DOHH2 (cell line): Measurements from ENCODE around the gene PSMG3.

Experiments used
- H3F3A ChIP-seq: fragments of 200-600 bp; sonication (generic), shearing (Covaris generic); 2 replicates; pipeline ENCODE4 v1.6.0; 2016; ENCODE audit warnings: antibody characterized with exemption, mild to moderate bottlenecking; ENCODE audit not compliant: control insufficient read depth, insufficient read depth
- H3K27ac ChIP-seq: fragments of 200-600 bp; sonication (generic); 2 replicates; pipeline ENCODE4 v1.5.1; 2014; ENCODE audit warnings: low read depth, mild to moderate bottlenecking, low read length, moderate library complexity
- H3K27me3 ChIP-seq: fragments of 200-600 bp; sonication (generic); 2 replicates; pipeline ENCODE4 v1.6.1; 2014; ENCODE audit warnings: mild to moderate bottlenecking, low read length, mixed read lengths; ENCODE audit not compliant: control insufficient read depth
- H3K36me3 ChIP-seq: fragments of 200-600 bp; sonication (generic); 2 replicates; pipeline ENCODE4 v1.6.1; 2014; ENCODE audit warnings: mild to moderate bottlenecking, low read length, moderate library complexity, mixed read lengths; ENCODE audit not compliant: control insufficient read depth
- H3K4me1 ChIP-seq: fragments of 200-600 bp; sonication (generic); 2 replicates; pipeline ENCODE4 v1.6.1; 2014; ENCODE audit warnings: mild to moderate bottlenecking, low read length, mixed read lengths; ENCODE audit not compliant: control insufficient read depth
- H3K4me2 ChIP-seq: fragments of 200-600 bp; sonication (generic); 2 replicates; pipeline ENCODE4 v1.6.0; 2014; ENCODE audit warnings: mild to moderate bottlenecking, low read length, moderate library complexity
- H3K4me3 ChIP-seq: fragments of 200-600 bp; sonication (generic); 2 replicates; pipeline ENCODE4 v1.5.1; 2014; ENCODE audit warnings: mild to moderate bottlenecking, low read length, mixed read lengths
- H3K79me2 ChIP-seq: fragments of 200-600 bp; sonication (generic); 2 replicates; pipeline ENCODE4 v1.6.1; 2014; ENCODE audit warnings: mild to moderate bottlenecking, low read length, mixed read lengths; ENCODE audit not compliant: control insufficient read depth
- H3K9me2 ChIP-seq: fragments of 200-600 bp; sonication (generic); replicated peaks from 2 replicates; pipeline ENCODE4 v1.6.1; 2014; ENCODE audit warnings: mild to moderate bottlenecking, low read length, mixed read lengths; ENCODE audit not compliant: control insufficient read depth
- H3K9me3 ChIP-seq: fragments of 200-600 bp; sonication (generic); 2 replicates; pipeline ENCODE4 v1.6.1; 2014; ENCODE audit warnings: antibody characterized with exemption, low read length, mixed read lengths; ENCODE audit not compliant: control insufficient read depth, insufficient read depth
- H4K20me1 ChIP-seq: fragments of 200-600 bp; sonication (generic); 2 replicates; pipeline ENCODE4 v1.6.0; 2014; ENCODE audit warnings: low read depth, mild to moderate bottlenecking, antibody characterized with exemption, low read length, moderate library complexity; ENCODE audit not compliant: control insufficient read depth, insufficient read depth
- CTCF ChIP-seq: fragments of 200-600 bp; sonication (generic); IDR thresholded peaks from one replicate; pipeline ENCODE4 v1.5.1; 2014; ENCODE audit warnings: antibody characterized with exemption, mild to moderate bottlenecking, low read depth, low read length; ENCODE audit not compliant: poor library complexity, severe bottlenecking
- EZH2phosphoT487 ChIP-seq: fragments of 200-600 bp; sonication (generic); IDR thresholded peaks from 2 replicates; pipeline ENCODE4 v1.6.1; 2017; ENCODE audit warnings: borderline replicate concordance, mild to moderate bottlenecking, antibody characterized with exemption, low read length, moderate library complexity, mixed read lengths

PSMG3 gene

DNA sequence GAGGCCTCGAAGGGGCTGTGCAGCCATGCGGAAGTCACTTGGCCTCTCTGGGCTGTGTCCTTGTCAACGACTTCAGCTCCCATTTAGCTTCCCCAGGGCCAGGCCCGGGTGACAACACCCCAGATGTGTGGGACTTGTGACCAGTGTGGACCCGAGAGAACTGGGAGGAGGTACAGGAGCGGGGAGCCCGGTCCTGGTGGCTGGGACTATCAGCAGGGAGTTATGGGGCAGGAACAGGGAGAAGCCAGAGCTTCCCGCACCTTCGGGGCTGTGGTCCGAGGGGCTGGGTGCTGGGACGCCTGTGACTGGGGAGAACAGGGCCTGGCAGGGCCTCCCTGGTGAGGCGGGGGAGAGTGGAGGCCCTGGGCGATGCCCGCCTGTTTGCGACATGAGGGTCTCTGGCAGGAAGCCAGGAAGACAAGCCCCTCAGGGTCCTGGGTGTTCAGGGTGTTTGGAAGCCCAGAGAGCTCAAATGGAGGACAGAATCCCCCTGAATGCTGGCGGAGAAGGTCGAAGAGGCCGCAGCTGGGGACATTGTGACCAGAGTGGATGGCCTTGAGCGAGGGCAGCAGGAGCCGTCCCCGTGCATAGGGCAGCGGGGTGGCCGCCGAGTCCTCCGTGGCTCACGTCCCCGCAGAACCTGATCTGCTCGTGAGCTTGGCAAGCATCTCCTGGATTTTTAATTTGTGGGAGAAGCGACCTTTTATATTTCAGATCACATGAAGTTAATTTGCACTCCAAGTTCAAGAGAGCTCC, 30.0 kb upstream of the PSMG3 start:
- Histone ChIP-seq H4K20me1 (no peaks in the 10 kb centered on the region; the same call in 1 of the 2 replicates), H3K4me1 (no peaks in the 10 kb centered on the region), H3K27ac (no peak overlapping the region)

DNA sequence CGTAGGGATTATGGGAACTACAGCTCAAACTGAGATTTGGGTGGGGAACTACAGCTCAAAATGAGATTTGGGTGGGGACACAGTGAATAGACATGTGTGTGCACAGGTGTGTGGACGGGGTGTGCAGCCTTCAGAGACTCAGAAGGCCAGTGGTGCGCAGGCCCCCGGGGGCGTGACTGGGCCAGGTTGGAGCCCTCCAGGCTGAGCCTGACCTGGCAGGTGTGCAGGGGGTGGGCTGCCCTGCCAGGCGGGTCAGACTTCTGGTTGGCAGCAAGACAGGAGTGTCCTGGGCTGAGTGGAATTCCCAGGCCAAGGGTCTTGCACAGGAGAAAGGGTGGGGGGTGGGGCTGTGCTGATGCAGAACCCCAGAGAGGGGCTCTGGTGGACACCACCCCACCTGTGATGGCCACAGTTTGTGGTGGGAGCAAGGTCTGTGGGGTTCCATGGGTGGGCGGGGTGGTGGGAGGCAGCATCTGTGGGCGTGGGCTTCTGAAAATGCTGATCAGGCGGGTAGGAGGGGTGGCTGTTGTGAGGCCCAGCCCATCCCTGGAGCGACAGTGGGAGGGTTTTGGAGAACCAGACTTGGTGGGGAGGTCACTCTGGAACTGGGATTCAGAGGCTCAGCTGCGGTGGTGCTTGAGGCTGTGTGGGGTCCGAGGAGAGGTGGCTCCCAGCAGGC, 29.3 kb upstream of the PSMG3 start:
- Histone ChIP-seq H3K36me3 (no peaks in the 10 kb centered on the region), H3F3A (no peaks in the 10 kb centered on the region), H3K9me3 (no peaks in the 10 kb centered on the region), H3K4me3 (no peak overlapping the region), H3K4me1 (no peaks in the 10 kb centered on the region), H4K20me1 (no peaks in the 10 kb centered on the region; the same call in 1 of the 2 replicates), H3K4me2 (no peak overlapping the region), H3K9me2 (no peaks in the 10 kb centered on the region), H3K79me2 (no peaks in the 10 kb centered on the region), H3K27ac (no peak overlapping the region), H3K27me3 (peaks cover under 1% of the 10 kb centered on the region; the same call in 1 of the 2 replicates)
- no peak for TF ChIP-seq CTCF
- TF ChIP-seq EZH2phosphoT487, result no peak

More for the DNA sequence above, 30.0 kb upstream of the PSMG3 start:
- H3K4me3 ChIP-seq, result no peak overlapping the region
- H3K36me3 ChIP-seq, result no peaks in the 10 kb centered on the region
- H3F3A ChIP-seq, result no peaks in the 10 kb centered on the region
- peaks cover 2% of the 10 kb centered on the region; the same call in 1 of the 2 replicates for H3K27me3 ChIP-seq
- no peaks in the 10 kb centered on the region for H3K9me2 ChIP-seq
- no peaks in the 10 kb centered on the region for H3K9me3 ChIP-seq
- no peak overlapping the region for H3K4me2 ChIP-seq
- no peaks in the 10 kb centered on the region for H3K79me2 ChIP-seq
- no peak for TF ChIP-seq CTCF
- TF ChIP-seq EZH2phosphoT487, result no peak

GRCh38 chr7:1598286-1598685, 28.5 kb upstream of the PSMG3 start:
- Histone ChIP-seq H3K4me2 (no peak overlapping the region), H3K9me3 (no peaks in the 10 kb centered on the region), H3K27ac (no peak overlapping the region), H3K4me3 (no peak overlapping the region), H3K4me1 (no peaks in the 10 kb centered on the region), H3K79me2 (no peaks in the 10 kb centered on the region), H3K9me2 (no peaks in the 10 kb centered on the region), H4K20me1 (no peaks in the 10 kb centered on the region; the same call in 1 of the 2 replicates), H3F3A (no peaks in the 10 kb centered on the region), H3K36me3 (no peaks in the 10 kb centered on the region), H3K27me3 (no peaks in the 10 kb centered on the region)
- TF ChIP-seq CTCF, result no peak
